Stimulated activated CD4-positive, alpha-beta T cell treated with anti-CD3 and anti-CD28 coated beads, Interleukin-4, amount 100 ng/mL, for 4 hours (primary cell): Measurements from ENCODE around the gene LRRC66.

ENCODE experiments used
- DNase-seq, 2 experiments: peaks; one replicate each; pipeline ENCODE4 v3.0.0-alpha.2; 2020

The LRRC66 gene

GRCh38 chr4:52006887-52007286 lies 13.3 kb downstream of the LRRC66 start:
- DNase-seq, result no peak

- no peak for DNase-seq
Observed at GRCh38 chr4:52005604-52006273, 14.4 kb downstream of the LRRC66 start.

DNA sequence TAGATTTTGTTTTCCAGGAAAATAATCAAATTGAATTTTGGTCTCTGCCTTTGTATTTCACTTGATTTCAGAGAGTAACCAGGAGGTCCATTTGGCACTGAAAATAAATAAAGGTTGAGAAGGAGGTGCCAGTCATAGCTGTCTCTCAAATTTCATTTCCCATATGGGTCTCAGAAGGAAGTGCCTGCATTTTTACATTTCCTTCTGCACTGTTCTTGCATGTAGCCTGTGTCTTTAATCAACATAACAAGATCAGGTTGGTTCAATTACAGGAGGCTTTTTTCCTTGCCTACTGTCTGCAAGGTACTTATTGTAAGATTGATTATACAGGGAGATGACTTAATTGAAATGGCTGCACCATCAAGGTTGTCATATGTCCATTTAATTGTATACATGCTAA lies 15.7 kb downstream of the LRRC66 start:
- no peak for DNase-seq

DNA sequence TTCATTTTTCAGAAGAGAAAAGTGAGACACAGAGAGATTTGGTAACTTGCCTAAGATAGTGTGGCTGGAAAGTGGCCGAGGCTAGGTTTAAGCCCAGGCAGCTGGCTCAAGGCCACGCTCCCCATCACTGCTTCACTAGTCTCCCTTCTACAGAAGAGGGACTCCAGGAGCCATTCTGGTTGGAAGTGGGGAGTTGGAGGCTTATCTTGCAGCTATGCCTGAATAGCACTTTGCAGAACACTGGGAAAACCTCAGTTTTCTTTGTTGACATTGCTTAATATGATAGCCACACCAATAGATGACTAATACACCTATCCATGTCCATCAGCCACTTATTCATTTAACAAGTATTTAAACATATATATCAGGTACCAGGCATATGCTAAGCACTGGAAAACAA lies 18.5 kb downstream of the LRRC66 start:
- DNase-seq, result no peak

DNA sequence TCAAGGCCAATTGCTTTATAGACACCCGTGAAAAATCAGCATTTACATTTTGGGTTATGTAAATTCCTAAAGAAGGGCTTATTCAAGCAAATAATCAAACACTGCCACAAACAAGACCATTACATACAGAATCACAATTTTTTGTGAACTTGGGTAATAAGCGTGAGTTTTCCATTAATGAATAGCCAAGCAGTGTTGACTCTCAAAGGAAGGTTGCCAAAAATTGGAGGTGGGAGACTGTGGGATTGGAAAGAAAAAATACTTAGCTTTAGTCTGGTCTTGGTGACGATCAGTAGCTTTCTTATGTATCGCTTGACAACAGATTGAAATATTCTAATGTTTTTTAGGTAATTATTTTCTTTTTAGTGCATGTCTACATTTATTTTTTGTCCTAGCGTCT lies 20.9 kb downstream of the LRRC66 start:
- DNase-seq, result no peak

DNA sequence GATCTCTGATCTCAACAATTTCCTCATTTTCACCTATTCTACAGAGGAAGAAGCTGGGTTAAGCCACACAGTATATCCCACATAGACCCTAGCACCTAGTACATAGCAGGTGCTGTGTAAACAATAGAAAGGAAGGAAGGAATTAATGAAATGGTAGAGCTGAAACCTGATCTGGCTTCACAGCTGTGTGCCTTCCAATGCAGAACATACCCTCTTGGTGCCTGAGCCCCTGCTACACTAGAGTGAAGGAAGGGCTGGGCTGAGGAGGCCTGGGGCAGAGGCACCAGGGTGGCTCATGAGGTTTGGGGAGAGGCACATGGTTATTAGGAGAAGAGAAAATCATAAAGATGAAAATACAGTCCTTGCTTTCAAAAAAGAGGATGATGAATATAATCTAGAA lies 21.3 kb downstream of the LRRC66 start:
- DNase-seq, result no peak

GRCh38 chr4:51997647-51998046 lies 22.5 kb downstream of the LRRC66 start:
- DNase-seq, result no peak

DNA sequence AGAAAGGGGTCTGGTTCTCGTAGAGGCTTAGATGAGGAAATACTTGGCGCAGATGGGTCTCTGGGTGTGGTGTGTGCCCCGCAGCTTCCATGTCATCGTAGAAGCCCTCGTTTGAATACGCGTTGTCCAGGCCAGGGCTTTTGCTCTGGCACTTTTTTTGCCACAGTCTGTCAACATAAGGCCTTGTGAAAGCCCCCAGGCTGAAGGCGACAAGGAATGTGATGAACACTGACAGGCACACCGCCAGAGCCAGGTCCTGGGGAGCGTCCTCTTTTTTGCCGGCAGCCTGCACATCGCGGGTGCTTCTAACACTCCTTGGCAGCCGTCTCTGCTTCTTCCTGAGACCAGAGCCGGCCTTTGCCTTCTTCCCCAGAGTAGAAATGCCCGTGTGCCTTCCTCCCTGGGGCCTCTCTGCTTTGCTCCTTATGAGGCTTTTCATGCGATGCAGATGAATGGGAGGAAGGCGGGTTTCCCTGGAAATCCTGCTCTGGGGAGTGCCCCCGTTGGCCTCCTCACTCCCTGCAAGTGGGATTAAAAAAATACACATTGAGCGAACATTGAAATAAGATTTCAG lies 24.4 kb downstream of the LRRC66 start:
- DNase-seq, result no peak

GRCh38 chr4:51965862-51966261 lies 54.3 kb downstream of the LRRC66 start:
- no peak for DNase-seq

- DNase-seq, result no peak
Observed at GRCh38 chr4:51963841-51964517, 56.2 kb downstream of the LRRC66 start.

GRCh38 chr4:51960486-51960885 lies 59.7 kb downstream of the LRRC66 start:
- no peak for DNase-seq

DNA sequence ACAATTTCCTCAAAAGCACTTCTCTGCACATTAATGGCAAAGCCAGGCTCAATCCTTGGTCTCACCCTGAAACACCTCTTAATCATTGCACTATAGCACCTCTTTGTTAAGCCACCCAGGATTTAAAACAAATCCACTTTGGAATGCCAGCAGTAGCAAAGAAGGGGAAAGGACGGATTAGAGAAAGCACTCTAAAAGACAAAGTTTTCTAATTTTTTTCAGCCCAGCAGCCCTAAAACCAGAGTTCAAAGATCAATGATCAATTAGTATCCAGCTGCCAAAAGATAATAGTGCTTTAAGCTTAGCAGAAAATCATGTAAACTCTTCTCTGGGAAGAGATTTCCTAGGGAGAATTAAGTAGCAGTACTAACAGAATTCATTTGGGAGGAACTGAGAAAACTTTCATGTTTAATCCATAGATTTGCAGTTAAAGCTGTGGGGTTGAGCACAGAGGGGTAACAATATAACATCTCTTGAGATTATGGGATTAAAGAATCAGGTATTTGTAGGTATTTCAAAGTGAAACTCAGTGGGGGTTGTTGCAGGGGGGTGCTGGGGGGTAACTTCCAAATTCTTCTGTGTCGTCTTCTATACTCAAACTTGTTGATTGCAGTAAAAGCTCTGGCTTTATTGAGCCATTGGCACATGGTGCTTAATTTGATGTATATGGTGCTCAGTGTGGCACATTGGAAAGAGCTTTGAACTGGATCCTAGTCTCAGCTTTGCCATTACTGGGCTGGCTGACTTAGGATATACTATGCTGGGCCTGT lies 61.8 kb downstream of the LRRC66 start:
- DNase-seq, result no peak
